HEK293 (cell line): ENCODE data around the gene MCEMP1.

Experiments used
- CTCF ChIA-PET: fragments of 350-600 bp; formaldehyde crosslinking; extraction: SDS; loops from one replicate; lab custom pipeline; 2021; ENCODE audit warnings: antibody characterized with exemption; lab: Yijun Ruan, JAX
- POLR2A ChIA-PET: fragments of 300-600 bp; formaldehyde crosslinking; extraction: SDS; loops from one replicate; lab custom pipeline; 2020; ENCODE audit warnings: antibody characterized with exemption, inconsistent platforms; lab: Yijun Ruan, JAX
- H3K27ac ChIP-seq: fragments of 200-500 bp; sonication (Bioruptor generic); 2 replicates; pipeline ENCODE4 v1.5.1; 2014; ENCODE audit warnings: low read depth, low read length, control low read depth, inconsistent platforms; ENCODE audit errors: extremely low read depth
- H3K36me3 ChIP-seq, 2 experiments: fragments of 200-500 bp in 1 of 2; sonication (Bioruptor generic) in 1 of 2; 1 replicate in 1 of 2; 2 replicates in 1 of 2; pipeline ENCODE4 v1.5.1; 2014 to 2017; ENCODE audit warnings: inconsistent platforms in 2 of 2, low read length in 2 of 2; ENCODE audit not compliant: control insufficient read depth in 2 of 2, insufficient read depth in 1 of 2
- H3K4me1 ChIP-seq: fragments of 200-500 bp; sonication (Bioruptor generic); 2 replicates; pipeline ENCODE4 v1.5.1; 2014; ENCODE audit warnings: mild to moderate bottlenecking, low read length, inconsistent platforms; ENCODE audit not compliant: control insufficient read depth, insufficient read depth
- H3K4me3 ChIP-seq: 2 replicates; pipeline ENCODE4 v1.5.1; 2011; ENCODE audit warnings: low read depth, mild to moderate bottlenecking, control low read depth, low read length, moderate library complexity
- H3K9me3 ChIP-seq: fragments of 200-500 bp; sonication (Bioruptor generic); 2 replicates; pipeline ENCODE4 v1.5.1; 2014; ENCODE audit warnings: low read depth, low read length, inconsistent platforms; ENCODE audit not compliant: control insufficient read depth, insufficient read depth
- FEZF1 ChIP-seq: fragments of 450-650 bp; formaldehyde crosslinking; IDR thresholded peaks from 2 replicates; pipeline ENCODE4 v1.5.1; 2016; ENCODE audit warnings: missing biosample characterization, missing genetic modification characterization
- HOXD13 ChIP-seq: sonication (generic); formaldehyde crosslinking; IDR thresholded peaks from 2 replicates; pipeline ENCODE4 v1.8.0; 2022; ENCODE audit warnings: missing genetic modification reagents, borderline replicate concordance
- IKZF3 ChIP-seq: fragments of 450-650 bp; IDR thresholded peaks from 2 replicates; pipeline ENCODE4 v1.5.0; 2018; ENCODE audit warnings: missing biosample characterization, mild to moderate bottlenecking, missing genetic modification characterization, moderate library complexity
- KLF1 ChIP-seq: fragments of 450-650 bp; formaldehyde crosslinking; IDR thresholded peaks from 2 replicates; pipeline ENCODE4 v1.5.1; 2016; ENCODE audit warnings: missing biosample characterization, missing genetic modification characterization
- OSR2 ChIP-seq: fragments of 450-650 bp; formaldehyde crosslinking; IDR thresholded peaks from 2 replicates; pipeline ENCODE4 v1.5.1; 2016; ENCODE audit warnings: missing biosample characterization, missing genetic modification characterization
- PBX3 ChIP-seq: sonication (generic); formaldehyde crosslinking; IDR thresholded peaks from 2 replicates; pipeline ENCODE4 v1.8.1; 2022; ENCODE audit warnings: mild to moderate bottlenecking, moderate library complexity, missing genetic modification reagents
- PRDM1 ChIP-seq: fragments of 450-650 bp; formaldehyde crosslinking; IDR thresholded peaks from 2 replicates; pipeline ENCODE4; 2016; ENCODE audit warnings: missing biosample characterization, missing genetic modification characterization
- SALL2 ChIP-seq: fragments of 450-650 bp; formaldehyde crosslinking; IDR thresholded peaks from 2 replicates; pipeline ENCODE4 v1.5.0; 2017; ENCODE audit warnings: missing biosample characterization, mild to moderate bottlenecking, missing genetic modification characterization, borderline replicate concordance
- SCRT1 ChIP-seq: fragments of 450-650 bp; formaldehyde crosslinking; IDR thresholded peaks from 2 replicates; pipeline ENCODE4 v1.5.1; 2016; ENCODE audit warnings: missing biosample characterization, missing genetic modification characterization, borderline replicate concordance
- ZBTB21 ChIP-seq: fragments of 450-650 bp; formaldehyde crosslinking; IDR thresholded peaks from 2 replicates; pipeline ENCODE4 v1.5.1; 2017; ENCODE audit warnings: missing biosample characterization, missing genetic modification characterization
- ZBTB8A ChIP-seq: fragments of 450-650 bp; formaldehyde crosslinking; IDR thresholded peaks from 2 replicates; pipeline ENCODE4 v1.5.1; 2016; ENCODE audit warnings: missing biosample characterization, missing genetic modification characterization
- ZFP3 ChIP-seq: fragments of 450-650 bp; formaldehyde crosslinking; IDR thresholded peaks from 2 replicates; pipeline ENCODE4 v1.5.1; 2016; ENCODE audit warnings: low read depth, missing biosample characterization, missing genetic modification characterization
- ZNF18 ChIP-seq: fragments of 450-650 bp; formaldehyde crosslinking; IDR thresholded peaks from 2 replicates; pipeline ENCODE4 v1.5.1; 2016; ENCODE audit warnings: missing biosample characterization, missing genetic modification characterization
- ZNF19 ChIP-seq: fragments of 450-650 bp; formaldehyde crosslinking; IDR thresholded peaks from 2 replicates; pipeline ENCODE4; 2016; ENCODE audit warnings: missing biosample characterization, missing genetic modification characterization, low read depth
- ZNF2 ChIP-seq: fragments of 450-650 bp; formaldehyde crosslinking; IDR thresholded peaks from 2 replicates; pipeline ENCODE4 v1.5.1; 2016; ENCODE audit warnings: missing biosample characterization, missing genetic modification characterization
- ZNF266 ChIP-seq: fragments of 450-650 bp; formaldehyde crosslinking; IDR thresholded peaks from 2 replicates; pipeline ENCODE4 v1.5.1; 2016; ENCODE audit warnings: missing biosample characterization, missing genetic modification characterization, low read depth
- ZNF449 ChIP-seq: fragments of 450-650 bp; formaldehyde crosslinking; IDR thresholded peaks from 2 replicates; pipeline ENCODE4 v1.5.1; 2017; ENCODE audit warnings: missing biosample characterization, mild to moderate bottlenecking, missing genetic modification characterization, moderate library complexity
- ZNF488 ChIP-seq: fragments of 450-650 bp; formaldehyde crosslinking; IDR thresholded peaks from 2 replicates; pipeline ENCODE4 v1.5.1; 2016; ENCODE audit warnings: missing biosample characterization, missing genetic modification characterization
- ZNF529 ChIP-seq: fragments of 450-650 bp; formaldehyde crosslinking; IDR thresholded peaks from 2 replicates; pipeline ENCODE4 v1.5.1; 2017; ENCODE audit warnings: missing genetic modification characterization, missing biosample characterization; ENCODE audit not compliant: insufficient replicate concordance
- ZNF560 ChIP-seq: fragments of 450-650 bp; formaldehyde crosslinking; IDR thresholded peaks from 2 replicates; pipeline ENCODE4 v1.5.1; 2017; ENCODE audit warnings: missing biosample characterization, missing genetic modification characterization, borderline replicate concordance
- ZNF580 ChIP-seq: fragments of 450-650 bp; formaldehyde crosslinking; IDR thresholded peaks from 2 replicates; pipeline ENCODE4 v1.5.1; 2016; ENCODE audit warnings: missing biosample characterization, missing genetic modification characterization
- ZNF621 ChIP-seq: fragments of 450-650 bp; formaldehyde crosslinking; IDR thresholded peaks from 2 replicates; pipeline ENCODE4 v1.5.1; 2017; ENCODE audit warnings: missing biosample characterization, missing genetic modification characterization
- ZNF664 ChIP-seq: fragments of 450-650 bp; formaldehyde crosslinking; IDR thresholded peaks from 2 replicates; pipeline ENCODE4 v1.5.1; 2016; ENCODE audit warnings: missing biosample characterization, missing genetic modification characterization
- ZNF704 ChIP-seq: fragments of 450-650 bp; formaldehyde crosslinking; IDR thresholded peaks from 2 replicates; pipeline ENCODE4 v1.5.1; 2016; ENCODE audit warnings: missing biosample characterization, missing genetic modification characterization
- ZXDB ChIP-seq: fragments of 450-650 bp; formaldehyde crosslinking; IDR thresholded peaks from 2 replicates; pipeline ENCODE4 v1.5.1; 2016; ENCODE audit warnings: missing biosample characterization, missing genetic modification characterization

Gene MCEMP1

GRCh38 chr19:7663706-7664105 is 13.2 kb upstream of the MCEMP1 start (continued):
- TF ChIP-seq ZNF580 (no peak), ZNF529 (no peak), KLF1 (tag by site-specific recombination) (no peak), ZNF18 (tag by site-specific recombination) (no peak), ZNF19 (no peak)

GRCh38 chr19:7665076-7665475 is 11.8 kb upstream of the MCEMP1 start:
- H3K36me3 ChIP-seq: no peaks in the 10 kb centered on the region
- TF ChIP-seq ZXDB (tag by site-specific recombination) (no peak), ZNF266 (tag by site-specific recombination) (no peak)
- H3K4me1 ChIP-seq: no peaks in the 10 kb centered on the region
- H3K27ac ChIP-seq: no peak overlapping the region
- POLR2A ChIA-PET: no interaction called here
- no peaks in the 10 kb centered on the region for H3K9me3 ChIP-seq
- CTCF ChIA-PET: interaction anchor here (0.7 to 1.9 kb wide), 3 partner anchors 12 to 169 kb away, joined by 3 to 6 read pairs (median 4); no protein-coding TSS in a partner anchor
- no peak overlapping the region for H3K4me3 ChIP-seq

GRCh38 chr19:7668842-7669241 is 8.0 kb upstream of the MCEMP1 start, which contains the start of gene RETN:
TSS of gene RETN (plus strand) at chr19:7669049. CDS start at chr19:7669327, 278 bp downstream.
- Histone ChIP-seq H3K36me3 (no peaks in the 10 kb centered on the region), H3K4me1 (no peaks in the 10 kb centered on the region), H3K9me3 (no peaks in the 10 kb centered on the region), H3K4me3 (no peak within 1 kb of the TSS), H3K27ac (no peak within 1 kb of the TSS)
- CTCF ChIA-PET: interaction anchor here (1.4 kb wide), 1 partner anchor 12 kb away, joined by 5 read pairs; the partner anchor contains the start of gene TRAPPC5
- TF ChIP-seq OSR2 (tag by site-specific recombination): no peak
- no peak for TF ChIP-seq PBX3 (CRISPR knock-in tag)
- POLR2A ChIA-PET: interaction anchor here (1.1 kb wide), 1 partner anchor 12 kb away, joined by 4 read pairs; the partner anchor contains the start of gene TRAPPC5

- ChIA-PET CTCF (interaction anchor here (0.6 to 1.4 kb wide), 3 partner anchors 11 to 315 kb away, joined by 3 to 5 read pairs (median 3); partner anchors contain the start of gene TRAPPC5), POLR2A (interaction anchor here (0.6 to 1.1 kb wide), 2 partner anchors 11 kb away, joined by 4 read pairs; partner anchors contain the start of gene TRAPPC5)
- H3K4me1 ChIP-seq: no peaks in the 10 kb centered on the region
- no peak overlapping the region for H3K4me3 ChIP-seq
- H3K9me3 ChIP-seq: no peaks in the 10 kb centered on the region
- no peak overlapping the region for H3K27ac ChIP-seq
- no peak for TF ChIP-seq SALL2 (tag by site-specific recombination)
- no peak for TF ChIP-seq ZNF621
- TF ChIP-seq ZNF704 (tag by site-specific recombination): no peak
- TF ChIP-seq ZNF449 (tag by site-specific recombination): no peak
- TF ChIP-seq SCRT1: no peak
- TF ChIP-seq ZBTB21 (tag by site-specific recombination): no peak
- no peak for TF ChIP-seq FEZF1 (tag by site-specific recombination)
- no peak for TF ChIP-seq ZNF560 (tag by site-specific recombination)
- no peak for TF ChIP-seq HOXD13 (CRISPR knock-in tag)
- no peak for TF ChIP-seq PRDM1 (tag by site-specific recombination)
- TF ChIP-seq ZNF664: no peak
- TF ChIP-seq IKZF3 (tag by site-specific recombination): no peak
- TF ChIP-seq ZBTB8A (tag by site-specific recombination): no peak
- TF ChIP-seq ZNF2 (tag by site-specific recombination): no peak
- no peak for TF ChIP-seq ZNF488 (tag by site-specific recombination)
- no peak for TF ChIP-seq ZFP3
- no peaks in the 10 kb centered on the region for H3K36me3 ChIP-seq
Observed at GRCh38 chr19:7669641-7670040, 7.2 kb upstream of the MCEMP1 start.
